ENCODE results near the gene SYS1.

SYS1 gene

GRCh38 chr20:45407067-45407745 lies 44.2 kb downstream of the SYS1 start:
- no peak for ATAC-seq
- Mint-ChIP-seq H3K9me3 (no peaks in the 10 kb centered on the region), H3K27ac (no peak overlapping the region), H3K4me1 (peaks cover 25% of the 10 kb centered on the region), H3K4me3 (peak overlapping the region; percentile 68), H3K36me3 (no peaks in the 10 kb centered on the region)
- DNase-seq (ENCODE audit: low spot score in 2 of 2): no peak

DNA sequence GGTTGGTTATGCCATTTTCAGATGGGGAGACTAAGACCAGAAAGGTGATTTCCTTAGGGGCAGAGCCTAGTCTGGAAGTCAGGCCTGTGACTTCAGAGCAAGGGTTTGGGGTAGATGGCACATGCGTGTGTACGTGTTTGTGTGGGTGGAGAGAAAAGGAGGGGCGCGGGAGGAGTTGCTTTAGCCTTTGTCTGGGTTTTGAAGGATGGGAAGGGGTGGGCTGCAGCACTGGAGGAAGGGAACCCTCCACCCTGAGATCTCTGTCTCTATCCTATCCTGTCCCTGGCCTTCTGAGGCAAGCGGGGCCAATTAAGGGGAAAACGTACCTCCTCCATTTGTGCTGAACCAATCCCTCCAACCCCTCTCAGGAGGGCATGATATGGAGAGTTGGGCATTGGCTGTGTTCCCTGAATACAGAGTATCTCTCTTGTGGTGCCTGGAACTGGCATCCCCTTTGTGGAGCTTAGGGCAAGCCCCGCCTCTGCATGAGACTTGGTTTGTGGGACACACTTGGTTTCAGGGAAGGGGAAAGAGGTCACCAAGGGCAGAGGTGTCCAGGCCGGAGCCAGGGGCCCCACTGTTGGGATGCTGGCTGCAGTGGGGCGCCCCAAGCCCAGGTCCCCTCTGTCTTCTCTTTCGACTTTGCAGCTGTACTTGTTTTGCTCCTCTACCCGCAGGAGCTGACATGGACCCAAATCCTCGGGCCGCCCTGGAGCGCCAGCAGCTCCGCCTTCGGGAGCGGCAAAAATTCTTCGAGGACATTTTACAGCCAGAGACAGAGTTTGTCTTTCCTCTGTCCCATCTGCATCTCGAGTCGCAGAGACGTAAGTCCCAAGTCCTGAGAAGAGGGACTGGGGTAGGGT lies 45.1 kb downstream of the SYS1 start, which contains the start of gene DBNDD2:
Gene DBNDD2, plus strand, starts transcription at position 507 of the 863 bp plus-strand sequence. Its CDS starts 179 bp downstream, at position 686.
- H3K27ac Mint-ChIP-seq: no peak within 1 kb of the TSS
- DNase-seq (ENCODE audit: low spot score in 2 of 2) (no peak), ATAC-seq (no peak)
- peak within 1 kb of the TSS; percentile 68 for H3K4me3 Mint-ChIP-seq
- peaks cover 25% of the 10 kb centered on the region for H3K4me1 Mint-ChIP-seq
- H3K36me3 Mint-ChIP-seq: no peaks in the 10 kb centered on the region
- no peaks in the 10 kb centered on the region for H3K9me3 Mint-ChIP-seq

GRCh38 chr20:45408646-45409213 lies 45.8 kb downstream of the SYS1 start:
- Mint-ChIP-seq H3K36me3 (no peaks in the 10 kb centered on the region), H3K9me3 (no peaks in the 10 kb centered on the region), H3K4me3 (no peak overlapping the region), H3K27ac (no peak overlapping the region), H3K4me1 (peaks cover 25% of the 10 kb centered on the region)
- DNase-seq (ENCODE audit: low spot score in 2 of 2) (no peak), ATAC-seq (no peak)

GRCh38 chr20:45409521-45410272 lies 46.7 kb downstream of the SYS1 start:
- H3K4me3 Mint-ChIP-seq: no peak overlapping the region
- H3K36me3 Mint-ChIP-seq: no peaks in the 10 kb centered on the region
- no peak for DNase-seq (ENCODE audit: low spot score in 2 of 2)
- peaks cover 23% of the 10 kb centered on the region for H3K4me1 Mint-ChIP-seq
- H3K9me3 Mint-ChIP-seq: no peaks in the 10 kb centered on the region
- no peak for ATAC-seq
- no peak overlapping the region for H3K27ac Mint-ChIP-seq

GRCh38 chr20:45410887-45411286 lies 47.9 kb downstream of the SYS1 start:
- Mint-ChIP-seq H3K27ac (no peak overlapping the region), H3K4me1 (peaks cover 25% of the 10 kb centered on the region), H3K9me3 (no peaks in the 10 kb centered on the region), H3K36me3 (peaks cover 4% of the 10 kb centered on the region), H3K4me3 (no peak overlapping the region)
- ATAC-seq (no peak), DNase-seq (ENCODE audit: low spot score in 2 of 2) (no peak)

DNA sequence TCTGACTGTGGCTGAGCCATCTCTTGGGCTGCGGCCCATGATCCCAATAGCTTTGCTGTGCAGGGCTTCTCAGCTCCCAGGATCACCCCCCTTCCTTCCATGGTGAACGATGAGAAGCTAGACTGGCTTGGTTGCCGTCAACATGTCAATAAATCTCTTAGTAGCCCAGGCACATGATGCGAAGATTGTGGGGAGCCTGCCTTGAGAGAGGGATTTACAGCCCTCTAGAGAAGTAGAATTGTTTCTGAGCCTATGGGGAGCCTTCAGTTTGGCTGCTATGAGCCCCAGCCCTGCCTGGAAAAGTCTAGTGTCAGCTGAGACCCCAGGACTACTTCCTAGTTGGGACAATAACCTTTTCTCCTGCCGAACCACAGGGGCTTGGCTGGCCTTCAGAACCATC lies 49.7 kb downstream of the SYS1 start:
- Mint-ChIP-seq H3K27ac (peak overlapping the region; percentile 68), H3K36me3 (peaks cover 14% of the 10 kb centered on the region), H3K4me3 (no peak overlapping the region), H3K4me1 (peaks cover 34% of the 10 kb centered on the region), H3K9me3 (no peaks in the 10 kb centered on the region)
- ATAC-seq (no peak), DNase-seq (ENCODE audit: low spot score in 2 of 2) (no peak)

DNA sequence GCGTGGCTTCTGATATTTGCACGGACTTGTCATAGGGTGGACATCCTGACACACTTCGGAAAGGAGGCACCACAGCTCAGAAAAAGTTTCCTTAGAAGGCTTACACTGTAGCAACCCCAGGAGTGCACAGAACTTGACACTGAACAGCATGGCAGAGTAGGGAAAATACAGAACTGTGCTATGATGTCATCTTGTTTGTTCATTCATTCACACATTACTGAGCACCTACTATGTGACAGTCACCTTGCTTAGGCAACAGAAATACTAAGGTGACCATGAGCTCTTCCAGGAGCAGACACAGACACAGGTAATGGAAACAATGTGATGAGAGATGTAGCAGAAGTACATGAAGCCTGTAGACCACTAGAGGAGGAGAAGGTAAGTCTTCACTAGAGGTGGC lies 50.5 kb downstream of the SYS1 start:
- Mint-ChIP-seq H3K9me3 (no peaks in the 10 kb centered on the region), H3K36me3 (peaks cover 14% of the 10 kb centered on the region), H3K4me3 (no peak overlapping the region), H3K27ac (no peak overlapping the region), H3K4me1 (peaks cover 37% of the 10 kb centered on the region)
- DNase-seq (ENCODE audit: low spot score in 2 of 2) (no peak), ATAC-seq (no peak)

DNA sequence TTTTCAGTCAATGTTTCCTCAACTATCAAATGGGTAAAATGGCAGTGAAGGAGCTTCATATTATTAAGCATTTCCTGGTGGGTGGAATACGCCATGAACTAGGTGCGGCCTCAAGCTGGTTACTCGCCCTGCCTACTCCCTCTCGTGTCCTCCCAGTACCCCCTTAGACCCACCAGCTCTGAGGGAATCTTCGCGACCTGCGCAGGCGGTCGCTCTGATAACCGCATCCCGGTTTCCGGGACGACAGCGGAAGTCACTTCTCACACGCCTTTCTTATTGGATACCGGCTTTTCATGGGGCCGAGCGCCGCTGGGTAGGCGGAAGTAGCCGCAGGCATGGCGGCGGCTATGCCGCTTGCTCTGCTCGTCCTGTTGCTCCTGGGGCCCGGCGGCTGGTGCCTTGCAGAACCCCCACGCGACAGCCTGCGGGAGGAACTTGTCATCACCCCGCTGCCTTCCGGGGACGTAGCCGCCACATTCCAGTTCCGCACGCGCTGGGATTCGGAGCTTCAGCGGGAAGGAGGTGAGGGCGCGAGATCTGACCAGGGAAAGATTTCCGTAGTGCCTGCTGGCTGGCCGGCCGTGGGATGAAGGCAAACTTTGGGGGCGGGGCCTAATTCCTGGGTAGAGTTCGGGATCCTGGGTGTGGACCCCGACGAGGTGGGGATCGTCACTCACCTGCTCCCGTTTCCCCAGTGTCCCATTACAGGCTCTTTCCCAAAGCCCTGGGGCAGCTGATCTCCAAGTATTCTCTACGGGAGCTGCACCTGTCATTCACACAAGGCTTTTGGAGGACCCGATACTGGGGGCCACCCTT lies 53.1 kb downstream of the SYS1 start, which contains the start of gene PIGT:
Gene PIGT, plus strand, starts transcription at position 320 of the 816 bp plus-strand sequence. Its CDS starts 16 bp downstream, at position 336.
- Mint-ChIP-seq H3K36me3 (peaks cover 38% of the 10 kb centered on the region), H3K4me3 (peak within 1 kb of the TSS; percentile 93), H3K4me1 (peaks cover 55% of the 10 kb centered on the region), H3K27ac (peak within 1 kb of the TSS; percentile 98), H3K9me3 (no peaks in the 10 kb centered on the region)
- ATAC-seq (peak; percentile 84), DNase-seq (ENCODE audit: low spot score in 2 of 2) (peak; percentile 71 to 90)

- peaks cover 46% of the 10 kb centered on the region for H3K36me3 Mint-ChIP-seq
- no peaks in the 10 kb centered on the region for H3K9me3 Mint-ChIP-seq
- peak overlapping the region; percentile 93 for H3K4me3 Mint-ChIP-seq
- ATAC-seq (no peak), DNase-seq (ENCODE audit: low spot score in 2 of 2) (no peak)
- H3K4me1 Mint-ChIP-seq: peaks cover 55% of the 10 kb centered on the region
- peak overlapping the region; percentile 98 for H3K27ac Mint-ChIP-seq
These were observed 54.0 kb downstream of the SYS1 start for GRCh38 chr20:45416917-45417316.
